Endodermal cell (in vitro differentiated cells): Measurements from ENCODE around the gene MIXL1. TPM values are rescaled to one million over a fixed set of nuclear protein-coding genes. Genes with fewer than 3 reads are reported as not detected.

Experiments used
- DNase-seq: peaks from one replicate; pipeline ENCODE4 v3.0.0-alpha.2; 2017
- H3K27ac ChIP-seq: 2 replicates; pipeline ENCODE4 v1.5.1; 2013; ENCODE audit warnings: mild to moderate bottlenecking, low read depth, low read length, moderate library complexity
- H3K27me3 ChIP-seq: 2 replicates; pipeline ENCODE4 v1.6.1; 2013; ENCODE audit warnings: mild to moderate bottlenecking, low read length, moderate library complexity; ENCODE audit not compliant: insufficient read depth, control insufficient read depth, poor library complexity, severe bottlenecking
- H3K36me3 ChIP-seq: 2 replicates; pipeline ENCODE4 v1.7.0; 2013; ENCODE audit warnings: mild to moderate bottlenecking, low read length, moderate library complexity; ENCODE audit not compliant: control insufficient read depth, insufficient read depth
- H3K4me1 ChIP-seq: one replicate; pipeline ENCODE4 v1.7.0; 2013; ENCODE audit warnings: low read length; ENCODE audit not compliant: control insufficient read depth, insufficient read depth
- H3K4me3 ChIP-seq: 2 replicates; pipeline ENCODE4 v1.5.1; 2013; ENCODE audit warnings: mild to moderate bottlenecking, low read length, moderate library complexity
- H3K9ac ChIP-seq: 2 replicates; pipeline ENCODE4 v1.6.1; 2013; ENCODE audit warnings: mild to moderate bottlenecking, low read length, moderate library complexity; ENCODE audit not compliant: poor library complexity, severe bottlenecking; ENCODE audit errors: extremely low read depth
- H3K9me3 ChIP-seq: 2 replicates; pipeline ENCODE4 v1.6.1; 2013; ENCODE audit warnings: mild to moderate bottlenecking, low read length, moderate library complexity; ENCODE audit not compliant: control insufficient read depth
- H3K27ac Mint-ChIP-seq: 2 replicates; pipeline ENCODE4 v1.8.0; 2020; ENCODE audit warnings: mixed read lengths
- H3K27me3 Mint-ChIP-seq: 2 replicates; pipeline ENCODE4 v1.8.0; 2021; ENCODE audit warnings: mild to moderate bottlenecking, mixed read lengths; ENCODE audit not compliant: insufficient read depth
- H3K36me3 Mint-ChIP-seq: 2 replicates; pipeline ENCODE4 v1.8.0; 2020; ENCODE audit warnings: low read depth, mixed read lengths
- H3K4me1 Mint-ChIP-seq: 2 replicates; pipeline ENCODE4 v1.8.0; 2020; ENCODE audit warnings: mixed read lengths
- H3K4me3 Mint-ChIP-seq: 2 replicates; pipeline ENCODE4 v1.8.0; 2020; ENCODE audit warnings: mild to moderate bottlenecking, moderate library complexity, mixed read lengths
- H3K9me3 Mint-ChIP-seq: 2 replicates; pipeline ENCODE4 v1.8.0; 2020; ENCODE audit warnings: mild to moderate bottlenecking, mixed read lengths
- CTCF ChIP-seq: fragments of 200-600 bp; sonication (generic); conservative IDR thresholded peaks from 2 replicates; pipeline ENCODE4 v1.5.0; 2021; ENCODE audit warnings: antibody characterized with exemption, mild to moderate bottlenecking
- WGBS, 2 experiments: methylation state at CpG; one replicate each; pipeline versions ENCODE4 v1.1.5 to v1.1.7; 2013; ENCODE audit warnings: missing lambda C conversion rate in 2 of 2, mixed read lengths in 1 of 2; ENCODE audit not compliant: insufficient coverage in 1 of 2, insufficient read length in 1 of 2; 5-methylcytosine and 5-hydroxymethylcytosine counted together
- total RNA-seq, 2 donors: library from RNA; stranded (reverse); fragmentation: NEBNext Ultra II Directional in 1 of 2; extraction: Animal tissue kit (Norgen Biotek cat#: 25700) in 1 of 2; gene quantifications; 2 replicates in 1 of 2; 3 replicates in 1 of 2; pipeline ENCODE4 v1.2.1, GENCODE V29; 2021

Gene MIXL1
- total RNA-seq, 2 donors from 2014 or later = 16.8 to 86.3 TPM

GRCh38 chr1:226185141-226186036 is 38.1 kb upstream of the MIXL1 start:
- Mint-ChIP-seq H3K4me1 (peaks cover 25% of the 10 kb centered on the region), H3K27ac (peak overlapping the region; percentile 91), H3K9me3 (no peaks in the 10 kb centered on the region), H3K36me3 (peaks cover 14% of the 10 kb centered on the region), H3K4me3 (peak overlapping the region; percentile 84), H3K27me3 (no peaks in the 10 kb centered on the region)
- no peak for DNase-seq
- Histone ChIP-seq H3K9me3 (no peaks in the 10 kb centered on the region), H3K27ac (no peak overlapping the region), H3K36me3 (peaks cover 19% of the 10 kb centered on the region), H3K4me1 (no peaks in the 10 kb centered on the region), H3K9ac (peak overlapping the region; percentile 79), H3K27me3 (no peaks in the 10 kb centered on the region), H3K4me3 (peak overlapping the region; percentile 99)
- TF ChIP-seq CTCF = no peak
- WGBS, 2 experiments = 64% methylated on average over 10 to 14 of the region's 14 CpGs

- H3K27me3 ChIP-seq = no peaks in the 10 kb centered on the region
- 0% methylated on average over 9 to 75 of the region's 75 CpGs for WGBS, 2 experiments
Observed at GRCh38 chr1:226186124-226187018, 37.1 kb upstream of the MIXL1 start, which contains the start of gene ACBD3. Gene ACBD3 (minus strand): TSS chr1:226186741. CDS start chr1:226186675, 66 bp downstream.

More at GRCh38 chr1:226186124-226187018, 37.1 kb upstream of the MIXL1 start, which contains the start of gene ACBD3:
- H3K4me1 ChIP-seq = no peaks in the 10 kb centered on the region
- H3K27me3 Mint-ChIP-seq = no peaks in the 10 kb centered on the region
- H3K4me3 Mint-ChIP-seq = peak within 1 kb of the TSS; percentile 84
- H3K4me1 Mint-ChIP-seq = peaks cover 21% of the 10 kb centered on the region
- H3K9me3 Mint-ChIP-seq = no peaks in the 10 kb centered on the region
- H3K27ac Mint-ChIP-seq = peak within 1 kb of the TSS; percentile 92
- H3K4me3 ChIP-seq = peak within 1 kb of the TSS; percentile 99
- H3K36me3 Mint-ChIP-seq = peaks cover 8% of the 10 kb centered on the region
- DNase-seq = peak; percentile 95
- no peaks in the 10 kb centered on the region for H3K9me3 ChIP-seq
- H3K27ac ChIP-seq = peak within 1 kb of the TSS; percentile 76
- peak within 1 kb of the TSS; percentile 79 for H3K9ac ChIP-seq
- H3K36me3 ChIP-seq = peaks cover 11% of the 10 kb centered on the region
- no peak for TF ChIP-seq CTCF
